Glomerular visceral epithelial cell (primary cell): Measurements from ENCODE around the gene SLC16A13.
"Not testable (repeated sequence)": the region's sequence is repeated elsewhere in the genome, so short reads cannot be mapped to it uniquely, and the experiment has no call there.

Source experiments
- DNase-seq: peaks from one replicate; pipeline ENCODE4 v3.0.0-alpha.2; 2016; ENCODE audit errors: extremely low spot score

SLC16A13 gene

GRCh38 chr17:7064261-7064660 lies 28.4 kb downstream of the SLC16A13 start:
- peak; percentile 80 for DNase-seq

GRCh38 chr17:7067198-7067597 lies 31.4 kb downstream of the SLC16A13 start:
- no peak for DNase-seq

GRCh38 chr17:7068268-7068667 lies 32.5 kb downstream of the SLC16A13 start:
- no peak for DNase-seq

GRCh38 chr17:7070712-7071111 lies 34.9 kb downstream of the SLC16A13 start:
- DNase-seq = no peak

GRCh38 chr17:7072406-7072805 lies 36.6 kb downstream of the SLC16A13 start:
- no peak for DNase-seq

- DNase-seq = no peak
These were observed 39.1 kb downstream of the SLC16A13 start for GRCh38 chr17:7074931-7075330.

GRCh38 chr17:7077911-7078546 lies 42.2 kb downstream of the SLC16A13 start:
- no peak for DNase-seq

GRCh38 chr17:7078711-7079110 lies 42.9 kb downstream of the SLC16A13 start:
- DNase-seq = no peak

- no peak for DNase-seq
These were observed 44.0 kb downstream of the SLC16A13 start, which contains the start of gene CLEC10A for GRCh38 chr17:7079581-7080455. TSS of gene CLEC10A (minus strand) at chr17:7080251. CDS start at chr17:7078812, 1,439 bp downstream.

- no peak for DNase-seq
These were observed 44.7 kb downstream of the SLC16A13 start for GRCh38 chr17:7080456-7081041.

GRCh38 chr17:7081341-7082062 lies 45.7 kb downstream of the SLC16A13 start:
- DNase-seq = no peak

- DNase-seq = no peak
These were observed 47.8 kb downstream of the SLC16A13 start for GRCh38 chr17:7083592-7083991.

- no peak for DNase-seq
These were observed 48.3 kb downstream of the SLC16A13 start for GRCh38 chr17:7084088-7084487.

- not testable (repeated sequence) for DNase-seq
These were observed 52.6 kb downstream of the SLC16A13 start for GRCh38 chr17:7088442-7088841.

- not testable (repeated sequence) for DNase-seq
These were observed 53.8 kb downstream of the SLC16A13 start for GRCh38 chr17:7089570-7089969.
